ELR (cell line): ENCODE data around the gene GALE.
"Not testable (repeated sequence)": the region's sequence is repeated elsewhere in the genome, so short reads cannot be mapped to it uniquely, and the experiment has no call there.

ENCODE experiments used
- DNase-seq: peaks from one replicate; pipeline ENCODE4 v3.0.0-alpha.2; 2015; ENCODE audit warnings: low read depth

Gene GALE

DNA sequence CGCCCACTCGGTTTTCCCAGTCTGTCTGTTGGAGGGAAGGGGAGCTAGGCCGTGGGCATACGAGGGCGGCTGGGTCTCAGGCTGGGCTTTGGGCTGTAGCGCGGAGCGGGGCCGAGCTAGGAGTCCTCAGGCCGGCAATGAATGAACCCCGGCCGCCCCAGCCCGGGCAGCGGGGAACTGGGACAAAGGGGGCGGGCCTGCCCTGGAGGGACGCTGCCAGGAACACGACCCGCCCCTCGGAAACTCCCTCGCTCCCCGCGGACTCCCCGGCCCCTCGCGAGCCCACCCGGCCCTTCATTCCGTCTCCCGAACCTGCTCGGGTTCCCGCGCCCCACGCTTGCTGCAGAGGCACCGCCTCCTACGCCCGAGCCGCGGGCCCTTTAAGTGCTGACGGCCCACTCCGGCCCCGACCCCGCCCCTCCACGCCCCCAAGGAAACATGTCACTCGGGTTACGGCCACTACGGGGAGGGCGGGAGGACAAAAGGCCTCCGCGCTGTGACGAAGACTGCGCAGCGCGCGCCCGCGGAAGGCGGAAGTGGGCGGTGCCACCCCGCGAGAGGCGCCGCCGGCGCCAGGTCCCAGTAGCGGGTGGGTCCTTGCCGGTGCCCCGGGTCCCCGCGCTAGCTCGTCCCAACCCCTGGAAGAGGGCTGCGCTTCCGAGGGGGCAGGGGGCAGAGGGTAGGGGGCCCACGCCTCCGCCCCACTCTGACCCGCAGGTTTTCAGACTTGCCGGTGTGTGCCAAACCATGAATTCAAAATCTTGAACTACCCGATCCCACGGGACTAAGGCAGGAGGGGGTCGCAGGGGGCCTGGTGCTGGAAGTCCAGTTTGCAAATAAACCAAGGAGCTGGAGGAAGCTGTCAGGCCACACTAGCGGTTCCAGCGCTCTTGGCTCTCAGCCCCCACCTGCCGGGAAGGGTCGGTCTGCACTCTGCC lies at the start of gene GALE:
GALE (minus strand) TSS at position 355 of the 938 bp plus-strand sequence. CDS start 1,747 bp downstream, outside the sequence.
- DNase-seq, result peak; percentile 94

GRCh38 chr1:23848673-23849616 lies 48.4 kb upstream of the GALE start:
- DNase-seq, result no peak

DNA sequence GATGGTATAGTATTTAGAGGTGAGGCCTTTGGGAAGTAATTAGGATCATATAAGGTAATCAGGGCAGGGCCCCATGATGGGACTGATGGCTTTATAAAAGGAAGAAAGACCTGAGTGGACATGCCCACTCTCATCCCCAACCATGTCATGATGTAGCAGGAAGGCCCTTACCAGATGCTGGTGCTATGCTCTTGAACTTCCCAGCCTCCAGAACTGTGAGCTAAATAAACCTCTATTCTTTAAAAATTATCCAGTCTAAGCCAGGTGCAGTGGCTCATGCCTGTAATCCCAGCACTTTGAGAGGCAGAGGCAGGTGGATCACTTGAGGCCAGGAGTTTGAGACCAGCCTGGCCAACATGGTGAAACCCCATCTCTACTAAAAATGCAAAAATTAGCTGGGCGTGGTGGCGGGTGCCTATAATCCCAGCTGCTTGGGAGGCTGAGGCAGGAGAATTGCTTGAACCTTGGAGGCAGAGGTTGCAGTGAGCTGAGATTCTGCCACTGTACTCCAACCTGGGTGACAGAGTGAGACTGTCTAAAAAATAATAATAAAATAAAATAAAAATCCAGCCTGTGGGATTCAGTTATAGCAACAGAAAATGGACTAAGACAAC lies 47.0 kb upstream of the GALE start:
- DNase-seq, result not testable (repeated sequence)

DNA sequence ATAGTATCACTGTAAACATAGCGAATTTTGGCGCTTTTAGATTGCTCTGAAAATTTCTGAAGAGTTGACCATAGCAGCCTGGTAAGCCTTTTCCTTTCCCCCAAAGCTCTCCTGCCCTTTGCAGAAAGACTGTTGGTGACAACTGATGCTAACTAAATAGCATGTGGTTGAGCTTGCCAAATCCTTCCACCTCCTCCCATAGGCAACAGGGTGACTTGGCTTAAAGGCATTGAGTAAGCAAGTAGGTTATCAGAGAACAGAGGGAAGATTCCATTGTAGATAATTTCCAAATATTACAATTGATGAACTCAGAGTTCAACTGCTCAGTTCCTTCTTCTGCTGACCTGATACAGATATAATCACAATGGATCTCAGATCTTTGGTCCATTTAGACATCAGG lies 44.6 kb upstream of the GALE start:
- DNase-seq, result no peak

- no peak for DNase-seq
Measured at GRCh38 chr1:23843644-23844043, 43.1 kb upstream of the GALE start.

- DNase-seq, result peak; percentile 63
Measured at GRCh38 chr1:23838401-23838866, 37.9 kb upstream of the GALE start.

GRCh38 chr1:23837908-23838307 lies 37.4 kb upstream of the GALE start:
- no peak for DNase-seq

DNA sequence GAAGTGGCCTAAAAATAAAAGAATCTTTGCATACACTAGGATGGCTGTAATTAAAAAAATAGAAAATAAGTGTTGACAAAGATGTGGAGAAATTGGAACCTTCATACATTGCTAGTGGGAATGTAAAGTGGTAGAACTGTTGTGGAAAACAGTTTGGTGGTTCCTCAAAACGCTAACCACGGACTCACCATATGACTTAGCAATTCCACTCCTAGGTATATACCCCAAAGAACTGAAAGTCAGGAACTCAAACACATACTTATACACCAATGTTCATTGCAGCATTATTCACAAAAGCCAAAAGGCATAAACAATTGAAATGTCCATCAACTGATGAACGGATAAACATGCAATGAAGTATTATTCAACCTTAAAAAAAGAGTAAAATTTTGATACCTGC lies 35.5 kb upstream of the GALE start:
- DNase-seq, result no peak

DNA sequence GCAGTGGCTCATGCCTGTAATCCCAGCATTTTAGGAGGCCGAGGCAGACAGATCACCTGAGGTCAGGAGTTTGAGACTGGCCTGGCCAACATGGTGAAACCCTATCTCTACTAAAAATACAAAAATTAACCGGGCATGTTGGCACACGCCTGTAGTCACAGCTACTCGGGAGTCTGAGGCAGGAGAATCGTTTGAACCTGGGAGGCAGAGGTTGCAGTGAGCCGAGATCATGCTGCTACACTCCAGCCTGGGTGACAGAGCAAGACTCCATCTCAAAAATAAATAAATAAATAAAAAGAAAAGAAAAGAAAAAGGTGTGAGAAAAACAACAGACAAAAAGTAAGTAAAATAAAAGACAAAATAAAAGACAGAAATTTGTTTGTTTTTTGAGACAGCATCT lies 33.6 kb upstream of the GALE start:
- DNase-seq, result not testable (repeated sequence)

DNA sequence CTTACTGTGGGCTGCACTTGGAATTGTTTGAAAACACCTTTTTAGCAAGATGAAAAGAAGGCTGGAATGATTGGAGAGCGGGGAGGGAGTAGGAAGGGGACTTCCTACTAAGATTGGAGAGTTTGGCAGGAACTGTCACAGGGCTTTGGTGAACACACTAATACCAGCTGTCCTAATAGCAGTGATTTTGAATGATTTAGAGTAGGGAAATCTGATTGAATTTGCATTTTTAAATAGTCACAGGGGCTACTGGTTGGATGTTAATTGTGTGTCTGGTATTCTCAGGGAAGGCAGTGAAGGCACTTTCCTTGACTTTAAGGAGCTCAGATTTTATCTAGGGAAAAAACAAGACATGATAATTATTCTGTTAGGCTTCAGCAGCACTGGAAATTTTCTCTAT lies 27.2 kb upstream of the GALE start:
- no peak for DNase-seq

- DNase-seq, result not testable (repeated sequence)
Measured at GRCh38 chr1:23826590-23826989, 26.0 kb upstream of the GALE start.

DNA sequence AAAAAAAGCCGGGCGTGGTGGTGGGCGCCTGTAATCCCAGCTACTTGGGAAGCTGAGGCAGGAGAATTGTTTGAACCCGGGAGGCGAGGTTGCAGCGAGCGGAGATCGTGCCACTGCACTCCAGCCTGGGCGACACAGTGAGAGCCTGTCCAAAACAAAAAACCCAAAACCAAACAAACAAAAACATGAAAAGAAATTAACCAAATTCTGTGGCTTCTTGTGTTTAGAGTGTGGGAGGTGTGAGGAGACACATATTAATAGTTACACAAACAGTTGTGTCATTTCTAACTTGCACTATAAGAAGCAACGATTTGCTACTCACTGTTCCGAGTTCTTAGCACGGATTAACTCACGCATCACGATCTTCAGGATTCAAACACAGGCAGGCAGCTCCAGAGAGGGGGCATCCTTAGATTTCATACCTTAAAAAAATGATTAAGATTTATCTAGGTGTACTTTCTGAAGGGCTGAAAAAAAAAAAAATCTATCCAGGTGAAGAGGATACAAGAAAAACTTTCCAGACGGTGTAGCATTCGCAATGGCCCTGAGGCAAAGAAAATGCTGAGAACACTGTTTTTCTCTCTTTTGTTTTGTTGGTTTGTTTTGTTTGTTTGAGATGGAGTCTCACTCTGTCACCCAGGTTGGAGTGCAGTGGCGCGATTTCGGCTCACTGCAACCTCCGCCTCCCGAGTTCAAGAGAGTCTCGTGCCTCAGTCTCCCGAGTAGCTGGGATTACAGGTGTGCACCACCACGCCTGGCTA lies 25.4 kb upstream of the GALE start:
- no peak for DNase-seq

DNA sequence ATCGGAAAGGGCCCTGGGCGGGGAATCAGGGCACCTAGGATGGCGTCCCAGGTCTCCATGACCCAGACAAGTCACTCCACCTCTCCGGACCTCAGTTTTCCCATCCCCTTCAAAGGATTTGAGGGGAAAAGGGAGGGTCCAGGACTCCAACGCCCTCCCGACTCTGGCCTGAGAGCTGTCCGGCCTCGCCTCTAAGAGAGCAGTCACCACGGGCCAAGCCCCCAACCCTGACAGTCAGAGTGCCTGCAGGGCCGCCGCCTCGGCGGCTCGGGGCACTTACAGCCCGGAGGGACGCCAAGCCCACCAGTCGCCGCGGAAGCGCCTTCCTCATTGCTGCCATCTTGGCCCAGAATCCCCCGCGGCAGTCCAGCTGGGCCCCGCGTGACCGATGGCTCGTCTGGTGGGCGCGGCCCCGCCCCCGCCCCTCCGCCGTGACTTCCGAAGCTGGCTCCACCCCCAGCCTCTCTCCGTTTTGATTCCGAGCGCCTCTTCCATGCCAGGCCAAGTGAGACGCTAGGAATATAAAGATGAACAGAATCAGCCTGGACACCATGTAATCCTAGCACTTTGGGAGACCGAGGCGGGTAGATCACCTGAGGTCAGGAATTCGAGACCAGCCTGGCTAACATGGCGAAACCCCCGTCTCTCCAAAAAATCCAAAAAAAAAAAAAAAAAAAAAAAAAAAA lies 24.7 kb upstream of the GALE start, which contains the start of gene HMGCL:
HMGCL (minus strand) TSS at position 354 of the 686 bp plus-strand sequence; CDS start at position 340, 14 bp downstream.
- peak; percentile 92 for DNase-seq

GRCh38 chr1:23824711-23825075 lies 24.1 kb upstream of the GALE start:
- no peak for DNase-seq

GRCh38 chr1:23823767-23824166 lies 23.2 kb upstream of the GALE start:
- DNase-seq, result no peak

DNA sequence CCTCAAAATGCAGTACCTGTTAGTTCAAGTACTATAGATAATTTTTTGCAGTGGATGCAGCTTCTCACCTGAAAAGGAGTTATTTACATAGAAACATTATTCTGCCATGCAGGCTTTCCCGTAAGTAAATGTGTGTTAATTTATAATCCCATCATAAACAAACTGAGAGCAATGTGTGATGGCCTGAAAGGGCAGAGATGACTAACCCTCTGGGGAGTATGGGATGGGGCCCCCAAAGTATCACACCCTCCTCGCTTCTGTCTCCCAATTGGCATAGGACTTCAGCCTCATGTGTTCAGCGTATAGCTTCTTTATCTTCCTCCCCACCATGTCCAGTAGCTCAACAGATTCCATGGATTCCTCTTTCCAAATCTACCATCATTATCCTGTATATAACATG lies 17.1 kb upstream of the GALE start:
- no peak for DNase-seq

DNA sequence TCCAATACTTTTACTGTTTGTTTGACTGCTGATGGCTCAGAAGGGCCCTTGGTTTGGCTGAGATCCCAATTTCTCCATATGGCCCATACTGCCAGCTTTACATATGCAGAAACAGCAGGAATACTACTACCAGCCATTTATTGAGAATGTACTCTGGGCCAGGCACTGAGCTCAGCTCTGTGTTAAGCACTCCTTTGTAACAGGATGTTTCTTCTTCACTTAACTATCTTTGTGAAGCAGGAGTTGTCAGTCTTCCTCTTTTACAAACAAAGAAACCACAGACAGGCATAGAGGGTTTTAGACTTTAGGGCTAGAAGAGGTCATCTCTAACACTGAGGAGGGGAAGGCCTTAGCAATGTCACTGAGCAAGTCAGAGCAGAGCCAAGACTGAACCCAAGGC lies 16.4 kb upstream of the GALE start:
- DNase-seq, result no peak

DNA sequence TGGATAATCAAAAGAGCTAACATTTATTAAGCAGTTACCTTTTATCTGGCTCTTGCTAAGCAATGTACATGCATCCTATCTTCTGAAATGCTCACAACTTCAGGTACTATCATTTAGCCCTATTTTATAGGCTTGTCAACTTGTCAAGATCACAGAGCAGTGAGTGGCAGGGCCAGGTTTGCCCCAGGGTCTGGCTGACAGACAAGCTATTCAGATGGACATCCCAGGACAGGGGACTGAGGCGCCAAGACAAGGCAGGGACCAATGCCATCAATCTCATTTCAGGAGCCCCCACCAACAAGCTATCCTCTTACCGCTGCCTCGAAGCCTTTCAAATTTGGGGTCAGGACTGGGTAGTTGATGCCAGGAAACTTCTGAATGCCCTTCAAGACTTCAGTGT lies 15.8 kb upstream of the GALE start:
- DNase-seq, result no peak

GRCh38 chr1:23814016-23814415 lies 13.5 kb upstream of the GALE start:
- DNase-seq, result peak; percentile 37

GRCh38 chr1:23810818-23811540 lies 10.4 kb upstream of the GALE start:
- no peak for DNase-seq
